Mesenchymal stem cell (in vitro differentiated cells and primary cell): ENCODE data around the gene EVI5. TPM values are rescaled to one million over a fixed set of nuclear protein-coding genes. Genes with fewer than 3 reads are reported as not detected.

Experiments
- DNase-seq: peaks from one replicate; pipeline ENCODE4 v3.0.0-alpha.2; 2013
- H2AFZ ChIP-seq: one replicate; pipeline ENCODE4 v1.6.1; 2013; ENCODE audit warnings: low read depth, mild to moderate bottlenecking, control low read depth, inconsistent platforms, low read length, moderate library complexity
- H2AK5ac ChIP-seq: 2 replicates; pipeline ENCODE4 v1.6.1; 2013; ENCODE audit warnings: low read length, moderate library complexity, mild to moderate bottlenecking, inconsistent platforms; ENCODE audit not compliant: severe bottlenecking
- H2BK120ac ChIP-seq: one replicate; pipeline ENCODE4 v1.6.1; 2013; ENCODE audit warnings: low read depth, mild to moderate bottlenecking, inconsistent platforms, low read length, moderate library complexity
- H2BK12ac ChIP-seq, 2 experiments: one replicate each; pipeline ENCODE4 v1.6.1; 2013; ENCODE audit warnings: inconsistent platforms in 2 of 2, low read length in 2 of 2, mild to moderate bottlenecking in 2 of 2, moderate library complexity in 2 of 2, control low read depth in 1 of 2
- H2BK15ac ChIP-seq: one replicate; pipeline ENCODE4 v1.6.1; 2013; ENCODE audit warnings: mild to moderate bottlenecking, low read depth, inconsistent platforms; ENCODE audit not compliant: poor library complexity, severe bottlenecking
- H2BK5ac ChIP-seq: 2 replicates; pipeline ENCODE4 v1.6.1; 2013; ENCODE audit warnings: low read depth, mild to moderate bottlenecking, low read length, control low read depth, inconsistent platforms; ENCODE audit not compliant: poor library complexity, severe bottlenecking
- H3K14ac ChIP-seq, 2 experiments: one replicate each; pipeline ENCODE4 v1.6.1; 2013; ENCODE audit warnings: inconsistent platforms in 2 of 2, low read length in 2 of 2, control low read depth in 1 of 2, mild to moderate bottlenecking in 1 of 2, moderate library complexity in 1 of 2
- H3K18ac ChIP-seq, 2 experiments: one replicate each; pipeline ENCODE4 v1.6.1; 2013; ENCODE audit warnings: inconsistent platforms in 2 of 2, low read length in 2 of 2, control low read depth in 1 of 2, low read depth in 1 of 2, mild to moderate bottlenecking in 1 of 2
- H3K23ac ChIP-seq, 2 experiments: one replicate each; pipeline ENCODE4 v1.6.1; 2013; ENCODE audit warnings: inconsistent platforms in 2 of 2, low read length in 2 of 2, mild to moderate bottlenecking in 2 of 2, moderate library complexity in 2 of 2, control low read depth in 1 of 2
- H3K27ac ChIP-seq: 2 replicates; pipeline ENCODE4 v1.5.1; 2013; ENCODE audit warnings: mild to moderate bottlenecking, moderate library complexity, low read length, control low read depth, inconsistent platforms; ENCODE audit not compliant: poor library complexity, severe bottlenecking
- H3K27me3 ChIP-seq, 2 experiments: 2 replicates each; pipeline versions ENCODE4 v1.6.1 to v1.7.0; 2013; ENCODE audit warnings: low read length in 2 of 2, mild to moderate bottlenecking in 2 of 2, moderate library complexity in 2 of 2, control low read depth in 1 of 2, inconsistent platforms in 1 of 2; ENCODE audit not compliant: control insufficient read depth in 1 of 2, insufficient read depth in 1 of 2
- H3K36me3 ChIP-seq, 2 experiments: 2 replicates each; pipeline versions ENCODE4 v1.6.1 to v1.7.0; 2013; ENCODE audit warnings: low read length in 2 of 2, control low read depth in 1 of 2, inconsistent platforms in 1 of 2, low read depth in 1 of 2, mild to moderate bottlenecking in 1 of 2; ENCODE audit not compliant: insufficient read depth in 2 of 2, control insufficient read depth in 1 of 2
- H3K4ac ChIP-seq, 2 experiments: one replicate each; pipeline ENCODE4 v1.6.1; 2013; ENCODE audit warnings: inconsistent platforms in 2 of 2, low read length in 2 of 2, mild to moderate bottlenecking in 2 of 2, moderate library complexity in 2 of 2, control low read depth in 1 of 2, low read depth in 1 of 2
- H3K4me1 ChIP-seq: 2 replicates; pipeline ENCODE4 v1.6.1; 2013; ENCODE audit warnings: low read depth, low read length, control low read depth; ENCODE audit not compliant: control insufficient read depth, insufficient read depth
- H3K4me2 ChIP-seq: 2 replicates; pipeline ENCODE4 v1.6.1; 2013; ENCODE audit warnings: low read length, mild to moderate bottlenecking, inconsistent platforms; ENCODE audit not compliant: poor library complexity, severe bottlenecking
- H3K4me3 ChIP-seq, 2 experiments: 2 replicates each; pipeline versions ENCODE4 v1.5.1 to v1.7.0; 2013; ENCODE audit warnings: low read length in 2 of 2, mild to moderate bottlenecking in 2 of 2, control low read depth in 1 of 2, low read depth in 1 of 2; ENCODE audit not compliant: insufficient read depth in 1 of 2
- H3K79me1 ChIP-seq: replicated peaks from 2 replicates; pipeline ENCODE4 v1.6.1; 2013; ENCODE audit warnings: mild to moderate bottlenecking, control low read depth, low read length, inconsistent platforms; ENCODE audit not compliant: poor library complexity, severe bottlenecking
- H3K9ac ChIP-seq: 2 replicates; pipeline ENCODE4 v1.7.0; 2013; ENCODE audit warnings: mild to moderate bottlenecking, low read length, moderate library complexity
- H3K9me3 ChIP-seq: 2 replicates; pipeline ENCODE4 v1.7.0; 2013; ENCODE audit warnings: mild to moderate bottlenecking, low read length; ENCODE audit not compliant: control insufficient read depth
- H4K8ac ChIP-seq: one replicate; pipeline ENCODE4 v1.6.1; 2013; ENCODE audit warnings: inconsistent platforms, mild to moderate bottlenecking, low read length, moderate library complexity
- H4K91ac ChIP-seq: one replicate; pipeline ENCODE4 v1.6.1; 2013; ENCODE audit warnings: mild to moderate bottlenecking, low read length, inconsistent platforms
- WGBS: methylation state at CpG from one replicate; pipeline ENCODE4 v1.1.7; 2013; ENCODE audit warnings: mixed read lengths; 5-methylcytosine and 5-hydroxymethylcytosine counted together
- small RNA-seq: library from polyadenylated mRNA; stranded (forward); fragments of <200 nt; extraction: miRNeasy Mini kit (QIAGEN cat#:217004); gene quantifications from one replicate; pipeline ENCODE3, GENCODE V24; 2013; ENCODE audit warnings: low read depth

Gene EVI5

DNA sequence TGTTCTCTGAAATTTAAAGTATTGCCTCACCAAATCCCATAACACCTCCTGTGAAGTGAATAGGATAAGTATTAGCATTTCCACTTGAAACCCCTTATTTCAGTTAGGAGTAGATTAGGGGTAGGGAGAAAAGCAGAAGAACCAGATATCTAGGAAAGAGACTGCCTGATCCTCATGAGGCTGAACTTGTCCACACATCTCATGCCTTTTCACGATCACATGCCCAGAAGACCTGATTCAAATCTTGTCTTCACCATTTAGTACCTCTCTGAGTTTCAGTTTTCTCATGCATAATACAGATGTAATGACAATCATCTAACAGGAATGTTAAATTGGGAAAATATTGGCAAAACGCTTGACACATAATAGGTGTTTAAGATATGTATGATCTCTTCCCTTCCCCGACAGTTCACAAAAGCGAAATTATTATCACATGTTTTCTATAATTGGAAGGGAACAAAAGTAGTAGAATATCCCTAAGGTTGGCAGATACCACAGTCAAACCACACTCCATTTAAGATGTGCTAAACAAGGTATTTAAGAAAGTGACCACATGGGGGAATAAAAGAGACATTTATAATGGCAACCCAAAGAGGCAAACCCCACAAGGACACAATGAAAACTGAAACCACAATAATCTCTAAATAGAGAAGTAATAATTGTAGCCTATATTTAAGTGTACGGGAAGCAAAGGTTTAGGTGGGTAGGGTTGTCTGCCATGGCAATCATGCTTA lies 323.4 kb downstream of the EVI5 start:
- no peaks in the 10 kb centered on the region for H3K27me3 ChIP-seq
- no peak overlapping the region for H2BK5ac ChIP-seq
- no peak overlapping the region for H2BK15ac ChIP-seq
- WGBS, result no CpG with 5 or more reads among the region's 5 CpGs
- no peak overlapping the region for H2BK12ac ChIP-seq
- no peaks in the 10 kb centered on the region for H3K79me1 ChIP-seq
- H3K36me3 ChIP-seq, result no peaks in the 10 kb centered on the region
- no peak overlapping the region for H2BK120ac ChIP-seq
- H3K4ac ChIP-seq, result no peak overlapping the region
- H3K4me2 ChIP-seq, result no peak overlapping the region
- no peak for DNase-seq
- no peak overlapping the region for H3K27ac ChIP-seq
- no peak overlapping the region for H3K9ac ChIP-seq
- H3K4me3 ChIP-seq, result no peak overlapping the region
- H2AFZ ChIP-seq, result no peak overlapping the region
- no peak overlapping the region for H3K18ac ChIP-seq
- no peak overlapping the region for H4K8ac ChIP-seq
- no peak overlapping the region for H3K14ac ChIP-seq
- H3K4me1 ChIP-seq, result no peaks in the 10 kb centered on the region
- H3K9me3 ChIP-seq, result no peaks in the 10 kb centered on the region
- H2AK5ac ChIP-seq, result no peak overlapping the region
- no peak overlapping the region for H4K91ac ChIP-seq
- H3K23ac ChIP-seq, result no peak overlapping the region

GRCh38 chr1:92459871-92460320 lies 325.0 kb downstream of the EVI5 start:
- Histone ChIP-seq H3K36me3 (no peaks in the 10 kb centered on the region), H3K14ac (no peak overlapping the region), H3K23ac (no peak overlapping the region)

More at GRCh38 chr1:92459871-92460320, 325.0 kb downstream of the EVI5 start:
- Histone ChIP-seq H4K8ac (no peak overlapping the region), H3K9me3 (no peaks in the 10 kb centered on the region), H2BK15ac (no peak overlapping the region), H3K4ac (no peak overlapping the region), H4K91ac (no peak overlapping the region), H2BK12ac (no peak overlapping the region), H3K4me3 (no peak overlapping the region), H2AFZ (no peak overlapping the region), H3K4me2 (no peak overlapping the region), H3K9ac (no peak overlapping the region), H3K4me1 (no peaks in the 10 kb centered on the region), H2BK5ac (no peak overlapping the region), H3K27me3 (no peaks in the 10 kb centered on the region), H2AK5ac (no peak overlapping the region), H2BK120ac (no peak overlapping the region), H3K18ac (no peak overlapping the region), H3K79me1 (no peaks in the 10 kb centered on the region), H3K27ac (no peak overlapping the region)
- DNase-seq, result no peak
- 26% methylated on average over 2 of the region's 4 CpGs for WGBS

Small RNA genes within 50 kb of the gene (small RNA-seq; reads per million reads assigned to genes)
- gene AC104332.2 (not detected), gene RNU4-59P (not detected)
